Stimulated activated CD4-positive, alpha-beta T cell treated with anti-CD3 and anti-CD28 coated beads, Interleukin-4, amount 100 ng/mL, for 24 hours (primary cell): ENCODE data around the gene FRMPD1.
"Not testable (repeated sequence)": the region's sequence is repeated elsewhere in the genome, so short reads cannot be mapped to it uniquely, and the experiment has no call there.

Source experiments
- DNase-seq: peaks from one replicate; pipeline ENCODE4 v3.0.0-alpha.2; 2020

Gene FRMPD1, protein sequence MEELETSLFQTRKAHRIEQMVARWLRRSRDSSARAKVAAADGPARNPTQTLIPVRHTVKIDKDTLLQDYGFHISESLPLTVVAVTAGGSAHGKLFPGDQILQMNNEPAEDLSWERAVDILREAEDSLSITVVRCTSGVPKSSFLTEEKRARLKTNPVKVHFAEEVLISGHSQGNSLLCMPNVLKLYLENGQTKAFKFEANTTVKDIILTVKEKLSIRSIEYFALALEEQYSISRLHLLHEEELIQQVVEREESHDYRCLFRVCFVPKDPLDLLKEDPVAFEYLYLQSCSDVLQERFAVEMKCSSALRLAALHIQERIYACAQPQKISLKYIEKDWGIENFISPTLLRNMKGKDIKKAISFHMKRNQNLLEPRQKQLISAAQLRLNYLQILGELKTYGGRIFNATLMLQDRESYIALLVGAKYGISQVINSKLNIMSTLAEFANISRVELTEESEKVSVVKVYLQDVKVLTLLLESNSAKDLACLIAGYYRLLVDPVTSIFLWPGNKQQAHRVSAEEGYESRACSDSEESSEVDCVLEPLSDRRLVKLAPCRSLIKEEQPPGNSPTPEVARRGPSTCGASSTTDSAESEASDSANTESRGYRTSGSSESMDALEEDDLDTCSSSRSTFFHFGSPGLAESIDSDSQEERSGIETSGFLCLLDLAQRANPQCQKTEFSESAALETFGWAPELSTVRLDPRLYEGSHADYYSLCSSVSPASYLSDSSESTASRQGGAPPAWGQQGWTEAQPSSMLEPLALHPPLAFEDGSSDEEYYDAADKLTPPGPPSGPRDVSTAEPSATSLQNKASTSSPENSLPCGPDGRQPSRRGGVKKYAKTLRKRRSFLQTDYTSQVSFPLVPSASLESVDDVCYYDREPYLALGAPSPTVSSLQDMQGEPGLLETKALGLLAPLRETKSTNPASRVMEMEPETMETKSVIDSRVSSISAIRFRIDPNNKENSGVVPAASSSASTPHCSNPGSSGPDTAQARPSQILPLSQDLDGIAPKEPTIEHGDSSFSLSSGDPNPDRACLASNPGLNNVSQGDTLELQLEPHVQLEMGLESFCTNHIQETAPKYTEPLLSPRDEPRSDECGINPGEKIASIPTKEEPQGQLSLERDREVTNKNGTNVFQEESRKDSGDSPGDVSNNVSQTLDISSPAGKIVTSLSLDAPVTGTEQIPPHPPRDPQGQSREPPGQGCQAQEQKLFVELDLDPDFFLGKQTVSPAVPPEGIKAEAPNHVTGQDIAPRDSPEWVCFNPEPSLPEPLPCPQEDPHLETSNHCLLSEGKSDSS (N-terminal part only)

DNA sequence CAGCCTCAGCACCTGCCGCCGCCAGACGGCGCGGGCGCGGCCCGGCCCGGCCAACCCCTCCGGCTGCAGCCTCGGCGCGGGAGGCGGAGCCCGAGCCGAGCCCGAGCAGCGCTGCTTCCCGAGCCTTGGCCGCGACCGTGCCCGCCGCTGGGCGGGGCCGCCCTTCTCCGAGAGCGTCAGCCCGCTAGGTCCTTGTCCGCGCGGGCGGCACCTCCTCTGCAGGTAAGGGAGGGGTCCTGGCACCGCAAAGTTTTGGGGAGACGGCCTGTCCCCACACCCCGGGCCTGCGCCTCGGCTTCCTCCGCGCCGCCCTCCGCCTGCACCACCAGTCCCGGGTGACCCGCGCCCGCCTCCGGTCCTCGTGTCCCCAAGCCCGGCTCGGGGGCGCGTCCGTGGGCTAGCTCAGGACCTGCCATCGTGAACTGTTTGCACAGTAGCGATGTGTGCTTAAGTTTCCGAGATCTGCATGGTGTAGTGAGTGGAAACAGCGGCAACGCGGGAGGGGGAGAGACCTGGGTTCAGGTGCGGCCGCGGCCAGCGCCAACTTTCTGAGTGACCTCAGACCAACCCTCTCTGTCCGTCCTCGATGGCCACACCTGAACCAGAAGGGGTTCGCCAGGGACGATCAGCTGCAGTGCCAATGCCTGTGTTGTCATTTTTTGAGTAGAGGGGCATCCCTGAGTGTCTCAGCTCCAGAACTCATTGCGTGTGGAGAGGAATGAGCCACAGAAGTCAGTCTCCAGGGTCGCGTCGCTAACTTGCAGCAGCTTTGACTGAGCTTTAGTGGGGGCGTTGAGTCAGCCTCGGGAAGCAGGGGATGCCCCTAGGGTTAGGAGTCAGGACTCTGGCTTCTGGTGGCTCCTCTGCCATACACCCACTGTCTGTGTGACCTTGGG is at the start of gene FRMPD1:
Gene FRMPD1 (plus strand): TSS at position 82 of the 896 bp plus-strand sequence. CDS start 41,688 bp downstream, outside the sequence.
- peak; percentile 43 for DNase-seq

DNA sequence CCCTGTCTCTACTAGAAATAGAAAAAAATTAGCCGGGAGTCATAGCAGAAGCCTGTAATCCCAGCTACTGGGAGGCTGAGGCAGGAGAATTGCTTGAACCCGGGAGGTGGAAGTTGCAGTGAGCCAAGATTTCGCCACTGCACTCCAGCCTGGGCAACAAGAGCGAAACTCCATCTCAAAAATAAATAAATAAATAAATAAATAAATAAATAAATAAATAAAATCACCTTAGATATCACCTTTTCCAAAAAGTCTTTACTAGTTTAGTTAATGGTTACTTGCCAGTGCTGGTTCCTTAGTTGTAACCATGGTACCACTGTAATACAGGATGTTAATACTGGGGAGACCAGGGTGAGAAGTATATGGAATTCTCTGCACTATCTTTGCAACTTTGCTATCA is 48.7 kb upstream of the FRMPD1 start:
- DNase-seq: not testable (repeated sequence)

DNA sequence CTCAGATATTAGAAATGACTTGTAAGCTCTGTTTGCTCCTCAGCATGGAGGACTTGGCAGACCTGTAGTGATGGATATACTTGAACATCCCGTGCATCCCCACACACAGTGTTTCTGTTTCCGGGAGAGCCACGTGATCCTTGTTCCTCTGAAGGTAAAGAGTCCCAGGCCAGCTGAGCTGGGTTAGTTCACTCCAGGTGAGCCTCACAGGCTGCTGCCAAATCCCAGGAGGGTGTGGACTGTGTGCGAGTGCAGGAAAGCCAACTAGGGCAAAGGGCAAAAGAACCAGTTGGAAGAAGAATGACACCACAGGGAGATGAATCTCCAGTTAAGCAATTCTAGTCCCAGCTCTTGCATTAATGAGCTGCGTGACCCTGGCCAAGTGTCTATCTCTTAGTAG is 47.9 kb upstream of the FRMPD1 start:
- no peak for DNase-seq

DNA sequence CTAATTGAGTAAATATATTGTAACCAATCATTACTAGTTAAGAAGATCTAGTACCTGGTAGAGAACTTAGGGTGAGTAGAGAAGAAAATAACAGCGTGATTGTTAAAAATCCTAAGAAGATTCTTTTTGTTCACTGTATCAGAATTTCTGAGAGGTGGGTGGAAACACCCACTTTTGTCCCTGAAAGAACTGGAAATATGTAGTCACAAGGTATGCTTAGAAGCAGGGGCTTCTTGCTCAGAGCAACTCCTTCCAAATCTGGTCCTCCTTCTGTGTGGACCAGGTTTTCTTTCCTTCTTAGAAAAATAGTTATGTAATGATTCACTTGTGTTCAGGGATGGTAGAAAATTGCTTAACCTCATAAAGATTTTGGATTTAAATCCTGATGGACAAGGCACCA is 46.5 kb upstream of the FRMPD1 start:
- DNase-seq: no peak

DNA sequence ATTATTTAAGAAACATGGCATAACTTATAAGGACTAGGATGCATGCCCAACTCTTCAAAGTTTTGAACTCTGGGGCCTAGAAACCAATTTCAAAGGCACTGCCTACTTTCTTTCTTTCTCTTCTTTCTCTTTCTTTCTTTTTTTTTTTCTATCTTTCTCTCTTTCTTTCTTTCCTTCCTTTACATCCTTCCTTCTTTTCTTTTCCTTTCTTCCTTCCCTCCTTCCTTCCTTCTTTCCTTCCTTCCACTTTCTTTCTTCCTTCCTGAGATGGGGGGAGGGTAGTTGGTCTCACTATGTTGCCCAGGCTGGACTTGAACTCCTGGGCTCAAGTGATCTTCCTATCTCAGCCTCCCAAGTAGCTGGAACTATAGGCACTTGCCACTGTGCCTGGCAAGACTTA is 42.5 kb upstream of the FRMPD1 start:
- no peak for DNase-seq

DNA sequence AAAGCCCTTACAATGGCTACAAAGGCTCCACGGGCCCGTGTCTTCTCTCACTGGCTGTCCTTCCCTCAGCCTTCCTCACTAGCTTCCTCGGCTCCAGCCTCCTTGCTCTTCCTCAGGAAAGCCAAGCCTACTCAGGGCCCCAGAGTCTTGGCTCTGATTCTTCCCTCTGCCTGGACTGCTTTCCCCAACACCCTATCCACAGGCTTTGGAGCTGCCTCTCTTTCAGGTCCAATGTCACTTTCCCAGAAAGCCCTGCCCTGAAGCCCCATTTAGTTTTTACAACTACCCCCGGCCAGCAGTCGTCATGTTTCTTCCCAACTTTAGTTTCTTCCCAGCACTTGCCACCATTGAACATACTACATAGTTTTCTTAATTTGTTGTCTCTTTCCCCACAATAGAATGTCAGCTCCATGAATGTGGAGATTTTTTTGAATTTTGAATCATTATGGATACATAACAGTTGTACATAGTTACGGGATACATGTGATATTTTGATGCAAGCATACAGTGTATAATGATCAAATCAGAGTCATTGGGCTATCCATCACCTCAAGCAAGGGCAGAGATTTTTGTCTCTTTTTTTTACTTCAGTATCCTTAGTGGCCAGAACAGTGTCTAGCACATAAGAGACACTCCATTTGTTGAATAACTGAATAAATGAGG is 40.9 kb upstream of the FRMPD1 start:
- DNase-seq: no peak

DNA sequence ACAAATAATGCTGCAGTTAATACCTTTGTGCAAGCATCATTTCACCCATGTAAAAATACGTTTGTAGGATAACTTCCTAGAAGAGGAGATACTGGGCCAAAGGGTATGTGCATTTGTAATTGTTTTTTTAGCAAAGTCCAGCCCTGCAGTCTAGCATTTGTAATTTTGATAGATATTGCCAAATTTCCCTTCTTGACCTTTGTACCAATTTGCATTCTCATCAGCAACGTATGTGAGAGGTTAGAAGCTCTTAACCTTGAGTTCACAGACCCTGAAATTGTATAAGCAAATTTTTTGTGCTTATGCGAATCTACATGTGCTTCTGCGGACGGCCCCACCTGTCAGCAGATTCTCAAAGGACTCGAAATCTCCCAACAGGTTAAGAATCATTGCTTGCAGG is 39.7 kb upstream of the FRMPD1 start:
- no peak for DNase-seq

DNA sequence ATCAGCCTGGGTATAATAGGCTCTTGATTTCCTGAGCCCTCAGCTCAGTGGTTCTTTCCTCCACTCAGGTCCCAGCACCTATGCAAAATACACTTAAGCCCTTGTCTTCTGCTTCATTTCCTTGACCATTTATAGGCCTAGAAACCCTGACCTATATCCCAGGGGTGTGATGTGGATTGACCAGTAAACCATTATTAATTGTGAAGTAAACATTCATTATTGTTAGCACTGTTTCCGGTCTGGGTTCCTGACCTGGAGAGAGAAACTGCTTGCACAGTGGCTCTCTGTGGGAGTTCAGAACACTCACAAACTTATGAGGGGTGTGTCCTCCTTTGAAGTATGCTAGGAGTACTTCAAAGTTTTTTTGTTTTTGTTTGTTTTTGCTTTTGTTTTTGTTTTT is 38.8 kb upstream of the FRMPD1 start:
- DNase-seq: no peak

DNA sequence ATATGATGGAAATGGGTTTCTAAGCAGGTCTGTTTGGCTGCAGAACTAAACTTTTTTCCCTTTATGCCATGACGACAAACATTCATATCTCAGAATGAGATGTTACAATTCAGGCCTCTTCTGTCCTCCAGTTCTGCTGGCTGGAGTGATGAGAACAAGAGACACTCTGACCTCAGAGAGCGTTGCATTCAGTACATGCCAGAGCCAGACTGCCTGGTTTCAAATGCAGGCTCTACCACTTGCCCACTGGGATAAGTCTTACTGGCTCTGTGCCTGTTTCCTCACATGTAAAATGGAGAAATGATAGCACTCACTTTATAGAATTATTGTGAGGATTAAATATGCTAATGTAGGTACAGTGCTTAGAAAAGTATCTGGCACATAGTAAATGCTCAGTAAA is 33.6 kb upstream of the FRMPD1 start:
- no peak for DNase-seq

DNA sequence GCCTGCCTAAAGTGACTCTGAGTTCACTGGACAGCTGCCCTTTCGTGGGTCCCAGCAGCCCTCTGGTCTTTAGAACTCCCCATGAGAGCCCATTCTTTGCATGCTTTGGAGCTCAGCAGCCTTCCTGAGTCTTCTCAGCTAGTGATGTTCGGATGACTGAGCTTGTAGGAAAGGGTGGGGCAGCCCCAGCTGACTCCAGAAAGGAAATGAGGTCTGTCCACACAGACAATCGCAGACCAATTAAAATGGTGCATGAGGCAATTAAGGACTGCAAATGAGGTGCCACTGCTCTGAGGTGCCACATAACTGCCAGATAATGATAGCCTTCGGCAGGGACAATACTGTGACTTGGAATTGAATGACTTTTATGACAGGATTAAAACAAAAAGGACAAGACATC is 32.9 kb upstream of the FRMPD1 start:
- no peak for DNase-seq

DNA sequence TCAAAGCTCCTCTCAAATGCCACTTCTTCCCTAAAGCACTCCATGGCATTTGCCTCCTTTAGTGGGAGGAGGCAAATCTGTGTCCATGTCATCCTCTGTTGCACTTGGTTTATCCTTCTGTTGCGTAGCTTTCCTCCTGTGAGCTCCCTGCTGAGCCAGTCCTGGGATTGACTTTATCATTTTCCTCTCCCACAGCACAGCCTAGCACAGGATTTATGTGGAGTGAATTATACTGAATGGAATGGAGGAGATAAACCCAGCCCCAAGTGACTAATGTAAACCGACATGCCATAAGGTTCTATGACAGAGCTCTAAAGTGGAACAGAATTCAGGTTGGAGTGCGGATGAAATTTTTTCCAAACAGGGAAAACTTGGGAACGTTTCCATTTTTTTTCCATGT is 31.9 kb upstream of the FRMPD1 start:
- DNase-seq: no peak

DNA sequence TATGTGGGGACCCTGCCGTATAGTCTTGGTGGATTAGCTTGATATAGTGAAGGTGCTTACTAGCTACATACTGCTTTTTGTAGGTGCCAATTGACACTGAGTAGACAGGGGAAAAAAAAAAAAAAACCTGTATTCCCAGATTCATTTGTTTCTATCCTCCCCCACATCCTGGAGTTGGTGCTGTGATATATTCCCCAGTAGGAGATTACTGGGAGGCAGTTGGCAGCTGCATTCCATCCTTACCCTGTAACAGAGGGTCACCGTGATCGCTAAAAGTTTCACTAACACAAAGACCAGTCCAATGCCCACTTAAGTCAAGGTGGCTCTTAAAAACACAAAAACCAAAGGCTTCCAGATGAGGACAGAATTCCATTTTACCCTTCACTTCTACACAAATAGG is 30.9 kb upstream of the FRMPD1 start:
- DNase-seq: no peak

DNA sequence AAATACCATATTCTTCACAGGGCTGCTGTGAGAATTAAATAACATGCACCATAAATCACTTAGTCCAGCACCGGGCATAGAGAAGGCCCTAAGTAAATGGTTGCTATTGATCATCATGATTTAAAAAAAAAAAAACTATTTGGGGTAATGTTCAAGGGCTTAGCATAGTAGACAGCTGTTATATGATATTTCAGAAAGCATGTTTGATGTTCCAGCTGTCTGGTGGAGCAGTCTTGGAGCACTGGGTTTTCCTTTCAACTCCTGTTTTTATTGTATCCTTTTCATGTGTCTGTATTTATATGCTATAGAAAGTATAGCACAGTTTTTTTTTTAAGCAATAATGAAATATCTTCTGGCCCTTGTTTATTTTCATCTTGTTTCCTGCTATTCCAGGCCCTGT is 30.4 kb upstream of the FRMPD1 start:
- DNase-seq: no peak

DNA sequence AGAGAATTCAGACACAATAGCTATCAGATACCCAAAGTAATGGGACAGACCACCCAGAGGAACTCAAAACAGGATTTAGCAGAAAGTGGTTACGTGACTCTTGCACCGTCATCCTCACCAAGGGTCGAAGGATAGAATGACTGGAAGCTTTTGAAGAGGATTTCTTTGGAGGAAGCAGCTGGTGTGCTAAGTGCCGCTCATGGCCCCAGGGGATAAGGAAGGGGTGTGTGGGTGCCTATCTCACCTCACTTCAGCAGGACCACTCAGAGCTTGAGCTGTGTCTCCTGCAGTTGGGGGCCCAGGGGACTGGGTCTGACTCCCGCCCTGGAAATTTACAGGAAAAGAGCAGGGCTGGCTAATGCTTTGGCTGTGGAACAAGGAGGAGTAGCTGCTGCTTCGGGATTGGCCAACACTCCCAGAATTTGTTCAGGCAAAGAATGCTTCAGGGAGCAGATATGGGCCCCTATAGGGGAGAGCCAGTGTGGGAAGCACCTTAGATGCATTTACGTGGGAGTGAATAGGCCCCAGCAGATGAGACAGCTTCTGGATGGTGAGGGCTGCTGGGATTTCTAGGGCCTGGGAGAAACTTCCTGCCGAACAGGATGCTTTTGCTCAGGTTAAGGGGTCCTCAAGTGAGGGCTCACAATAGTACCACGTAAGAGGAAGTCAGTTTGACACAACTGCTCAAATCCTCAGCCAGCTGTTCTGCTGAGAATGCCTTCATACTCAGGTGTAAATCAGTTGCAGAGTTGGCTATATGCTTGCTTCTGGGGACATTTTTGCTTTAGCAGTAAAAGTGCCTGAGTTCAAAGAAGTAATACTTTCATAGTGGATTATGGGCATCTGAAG is 29.3 kb upstream of the FRMPD1 start:
- DNase-seq: no peak

DNA sequence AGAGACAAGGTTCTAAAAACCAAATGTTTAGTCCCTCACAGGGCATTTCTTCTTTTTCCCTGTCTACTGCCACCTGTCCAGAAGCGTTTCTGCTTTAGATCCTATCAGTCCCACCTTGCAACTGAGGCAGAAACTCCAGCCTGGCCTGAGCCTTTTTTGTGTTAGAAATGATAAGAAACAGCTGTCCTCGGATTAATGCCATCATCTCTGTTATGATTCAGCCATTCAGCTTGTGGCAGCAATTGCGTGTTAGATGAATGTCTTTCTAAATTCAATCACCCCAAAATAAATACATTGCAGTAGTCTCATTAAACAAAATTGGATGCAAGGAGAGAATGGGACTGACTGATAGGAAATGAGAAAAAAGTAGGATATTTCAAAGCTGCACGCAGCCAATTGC is 28.3 kb upstream of the FRMPD1 start:
- DNase-seq: no peak

DNA sequence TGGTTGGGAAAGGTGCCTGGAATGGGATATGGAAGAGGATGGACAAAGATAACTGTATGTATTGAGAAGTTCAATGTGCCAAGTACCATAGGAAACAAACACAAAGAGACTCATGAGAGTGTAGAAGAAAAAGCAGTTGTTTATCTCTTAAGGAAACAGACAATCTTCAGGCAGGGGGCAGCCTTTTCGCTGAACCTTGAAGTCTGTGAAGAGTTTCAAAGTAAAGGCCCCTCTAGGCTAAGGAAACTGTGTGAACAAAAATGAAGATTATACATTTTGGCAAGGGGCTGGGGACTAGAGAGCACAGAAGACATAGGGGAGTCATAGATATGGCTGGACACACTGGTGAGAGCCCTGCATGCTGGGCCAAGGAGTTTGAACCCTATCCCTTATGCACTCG is 27.5 kb upstream of the FRMPD1 start:
- no peak for DNase-seq

DNA sequence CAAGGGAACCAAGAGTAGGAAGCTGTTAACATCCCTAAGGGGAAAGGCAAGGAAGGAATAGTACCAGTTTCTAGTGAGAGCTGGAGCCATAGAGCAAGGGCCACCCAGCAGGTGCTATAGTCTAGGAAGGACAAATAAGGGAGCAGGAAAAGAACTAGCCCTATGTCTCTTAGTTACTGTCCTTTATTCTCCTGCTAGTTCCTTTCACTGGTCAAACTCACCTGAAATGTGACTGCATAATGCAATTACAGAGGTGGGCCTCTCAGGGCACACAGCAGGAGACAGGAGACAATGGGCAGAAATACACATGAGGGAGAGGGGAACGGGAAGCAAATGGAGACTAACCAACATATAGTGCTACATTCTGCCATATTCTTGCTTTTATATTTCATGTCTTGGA is 26.7 kb upstream of the FRMPD1 start:
- no peak for DNase-seq

DNA sequence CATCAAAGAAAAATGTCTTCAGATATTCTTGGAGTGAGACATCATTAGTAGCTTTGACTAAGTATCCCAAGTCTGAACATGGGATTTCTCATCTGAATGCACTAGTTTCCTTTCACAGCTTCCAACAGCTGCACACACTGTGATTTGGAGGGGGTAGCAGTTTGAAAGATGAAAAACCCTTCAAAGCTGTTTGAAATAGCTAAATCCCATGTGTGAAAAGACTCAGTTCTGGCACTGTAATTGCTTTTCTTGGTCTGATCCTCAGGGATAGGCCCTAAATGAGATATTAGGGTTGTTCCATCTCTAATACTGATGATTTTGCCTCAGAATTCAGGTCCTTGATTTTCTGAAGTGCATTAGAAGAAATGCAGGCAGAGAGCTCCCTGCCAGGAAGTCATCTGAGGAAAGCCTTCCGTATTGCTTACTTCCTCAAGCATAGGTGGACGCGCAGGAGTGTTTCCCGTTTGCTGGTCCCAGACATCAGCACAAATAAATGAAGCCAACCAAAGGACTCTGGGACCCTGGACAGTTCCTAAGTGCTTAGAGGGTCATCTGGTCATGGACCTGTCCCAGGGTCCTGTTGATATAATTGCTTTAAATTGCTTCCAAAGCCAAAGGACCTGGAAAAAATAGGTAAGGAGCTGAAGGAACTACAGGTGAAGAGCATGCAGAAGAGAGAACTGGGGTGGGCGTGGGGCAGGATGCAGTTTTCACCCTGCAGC is 25.6 kb upstream of the FRMPD1 start:
- DNase-seq: no peak

DNA sequence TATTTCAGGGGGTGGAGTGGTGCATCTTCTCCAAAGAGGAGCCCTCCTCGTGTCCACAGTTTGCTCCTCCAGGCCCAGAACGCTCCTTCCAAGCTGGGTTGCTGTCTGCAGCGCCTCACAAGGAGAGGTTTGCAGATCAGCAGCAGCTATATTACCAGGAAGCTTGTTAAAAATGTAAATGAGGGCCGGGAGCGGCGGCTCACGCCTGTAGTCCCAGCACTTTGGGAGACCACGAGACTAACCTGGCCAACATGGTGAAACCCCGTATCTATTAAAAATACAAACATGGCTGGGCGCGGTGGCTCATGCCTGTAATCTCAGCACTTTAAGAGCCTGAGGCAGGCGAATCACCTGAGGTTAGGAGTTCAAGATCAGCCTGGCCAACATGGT is 25.0 kb upstream of the FRMPD1 start:
- DNase-seq: no peak

DNA sequence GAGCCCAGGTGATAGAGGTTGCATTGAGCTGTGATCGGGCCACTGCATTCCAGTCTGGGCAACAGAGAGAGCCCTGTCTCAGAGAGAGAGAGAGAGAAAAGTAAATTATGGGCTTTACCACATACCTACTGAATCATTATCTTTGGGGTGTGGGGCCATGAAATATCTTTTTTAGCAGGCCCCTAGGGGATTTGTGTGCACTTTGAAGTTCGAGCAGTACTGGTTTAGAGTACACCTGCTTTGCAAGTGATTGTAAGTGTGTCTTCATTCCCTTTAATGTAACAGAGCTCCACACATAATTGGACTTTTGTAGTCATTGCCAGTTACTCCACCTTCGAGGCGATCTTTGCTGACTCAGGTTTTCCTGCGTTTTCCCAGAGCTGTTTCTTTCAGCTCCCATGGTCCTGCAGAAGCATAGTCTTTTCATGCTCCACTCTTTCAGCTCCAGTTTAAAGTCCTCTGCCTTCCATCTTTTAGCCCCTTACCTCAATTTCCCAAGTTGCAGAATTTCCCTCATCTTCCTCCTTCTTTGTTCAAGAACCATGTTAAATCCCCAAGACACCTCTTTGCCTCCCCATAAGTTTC is 24.0 kb upstream of the FRMPD1 start:
- no peak for DNase-seq
